GM18507 (cell line): ENCODE data around the gene GCHFR.
A peak's percentile ranks its signal among the peaks of the same experiment; 100 is the strongest.

Source experiments
- DNase-seq: peaks from one replicate; pipeline ENCODE4 v3.0.0; 2011; ENCODE audit warnings: low read depth; ENCODE audit not compliant: insufficient read length; ENCODE audit errors: extremely low spot score
- FAIRE-seq: peaks from 2 replicates; lab custom pipeline; 2011; peaks lifted over from hg19 to GRCh38; lab: Jason Lieb, UNC

GCHFR gene

DNA sequence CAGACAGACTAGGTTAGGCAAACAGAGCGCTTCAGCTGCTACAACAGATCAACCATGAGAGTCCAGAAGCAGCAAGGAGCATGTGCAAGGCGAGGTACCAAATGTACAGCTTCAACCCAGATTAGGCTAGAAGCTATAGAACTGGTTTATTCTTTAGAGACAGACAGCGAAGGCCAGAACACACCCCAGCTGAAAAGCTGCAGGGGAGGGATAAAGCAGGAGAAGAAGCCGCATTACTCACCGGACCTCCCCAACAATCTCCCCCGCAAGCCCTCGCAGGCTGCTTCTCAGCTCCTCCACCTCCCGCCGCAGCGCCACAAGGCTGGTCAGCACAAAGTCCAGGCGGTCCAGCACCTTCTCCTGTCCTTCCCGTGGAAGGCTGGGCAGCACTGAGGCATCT is 12.1 kb upstream of the GCHFR start:
- DNase-seq (no peak), FAIRE-seq (no peak)

- FAIRE-seq (no peak), DNase-seq (no peak)
Measured at GRCh38 chr15:40754574-40754882, 9.3 kb upstream of the GCHFR start.

- peak; percentile 96 for DNase-seq
- FAIRE-seq = peak; percentile 89
Measured at GRCh38 chr15:40754883-40755811, 8.7 kb upstream of the GCHFR start, which contains the start of gene RMDN3. Gene RMDN3 (minus strand): TSS chr15:40755254. CDS start chr15:40754783, 471 bp downstream.

- no peak for DNase-seq
- FAIRE-seq = no peak
Measured at GRCh38 chr15:40755812-40756208, 8.1 kb upstream of the GCHFR start.

GRCh38 chr15:40756938-40757337 is 6.9 kb upstream of the GCHFR start:
- DNase-seq = no peak
- no peak for FAIRE-seq

DNA sequence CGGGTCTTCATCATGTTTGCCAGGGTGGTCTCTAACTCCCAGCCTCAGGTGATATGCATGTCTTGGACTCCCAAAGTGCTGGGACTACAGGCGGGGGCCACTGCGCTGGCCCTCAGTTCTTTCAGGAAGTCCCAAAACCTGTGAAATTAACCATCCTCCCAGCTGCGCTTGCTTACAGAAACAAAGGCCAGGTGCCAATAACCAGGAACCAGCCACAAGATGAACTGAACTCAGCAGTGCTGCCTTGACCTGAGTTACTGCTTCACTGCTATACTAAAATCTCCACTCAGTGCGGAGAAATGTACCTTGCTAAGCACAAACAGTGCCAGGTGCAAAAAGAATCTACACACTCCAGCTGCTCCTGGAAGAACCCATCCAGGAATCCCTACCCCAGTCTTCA is 3.9 kb upstream of the GCHFR start:
- no peak for FAIRE-seq
- DNase-seq = no peak

DNA sequence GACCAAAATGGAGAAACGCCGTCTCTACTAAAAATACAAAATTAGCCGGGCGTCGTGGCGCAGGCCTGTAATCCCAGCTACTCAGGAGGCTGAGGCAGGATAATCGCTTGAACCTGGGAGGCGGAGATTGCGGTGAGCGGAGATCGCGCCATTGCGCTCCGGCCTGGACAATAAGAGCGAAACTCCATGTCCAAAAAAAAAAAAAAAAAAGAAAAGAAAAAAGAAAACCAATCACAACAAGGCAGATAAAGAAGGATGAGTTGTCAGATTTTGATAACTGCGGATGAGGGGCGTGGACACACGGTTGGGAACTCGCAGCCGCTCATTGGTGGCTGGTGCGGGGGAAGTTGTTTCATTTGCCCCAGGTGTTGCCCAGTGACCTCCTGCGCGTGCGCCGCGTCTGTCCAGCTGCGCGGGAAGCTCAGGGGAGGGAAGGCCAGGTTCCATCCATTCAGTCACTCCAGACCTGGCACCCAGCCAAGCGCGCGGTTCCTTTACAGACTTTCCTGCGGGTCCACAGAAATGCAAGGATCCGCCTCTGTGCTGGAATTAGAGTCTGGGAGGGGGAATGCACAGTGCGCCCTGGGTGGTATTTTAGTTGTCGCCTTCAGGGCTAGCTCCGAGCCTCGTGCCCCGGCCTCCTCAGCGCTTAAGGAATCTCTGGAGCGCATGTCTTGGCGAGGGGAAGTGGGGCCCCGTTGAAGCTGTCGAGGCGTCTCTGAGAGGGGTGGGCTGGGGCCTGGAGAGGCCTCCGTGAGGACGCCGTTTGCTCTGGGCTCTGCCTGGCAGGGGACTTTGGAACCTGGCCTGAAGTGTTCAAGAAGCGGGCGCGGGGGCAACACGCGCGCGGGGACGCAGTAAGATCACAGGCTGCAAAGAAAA is 708 bp upstream of the GCHFR start:
- FAIRE-seq = no peak
- DNase-seq = peak; percentile 33

DNA sequence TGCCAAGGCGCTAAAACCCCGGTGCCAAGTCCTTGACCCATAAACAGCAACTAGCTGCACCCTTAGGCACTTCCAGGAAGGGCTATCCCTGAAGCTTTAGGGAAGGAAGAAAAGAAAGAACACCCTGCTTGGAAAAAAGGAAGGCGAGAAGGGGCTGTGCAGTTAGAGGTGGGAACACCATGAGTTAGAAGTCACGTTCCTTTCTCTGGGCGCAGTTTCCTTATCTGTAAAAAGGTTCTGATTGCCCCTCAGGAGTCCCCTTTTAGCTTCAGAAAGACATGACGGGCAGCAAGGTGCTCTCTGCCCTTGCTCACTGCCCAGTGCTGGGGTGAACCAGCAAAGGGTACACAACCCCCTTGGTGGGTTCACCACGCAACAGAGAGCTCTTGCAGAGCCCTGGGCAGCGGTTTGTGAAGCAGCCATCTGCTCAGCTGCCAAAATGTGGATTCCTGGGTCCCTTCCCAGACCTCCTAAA is 798 bp downstream of the GCHFR start:
- no peak for DNase-seq
- FAIRE-seq = no peak

- DNase-seq (no peak), FAIRE-seq (no peak)
Measured at GRCh38 chr15:40766194-40766815, 2.4 kb downstream of the GCHFR start.

DNA sequence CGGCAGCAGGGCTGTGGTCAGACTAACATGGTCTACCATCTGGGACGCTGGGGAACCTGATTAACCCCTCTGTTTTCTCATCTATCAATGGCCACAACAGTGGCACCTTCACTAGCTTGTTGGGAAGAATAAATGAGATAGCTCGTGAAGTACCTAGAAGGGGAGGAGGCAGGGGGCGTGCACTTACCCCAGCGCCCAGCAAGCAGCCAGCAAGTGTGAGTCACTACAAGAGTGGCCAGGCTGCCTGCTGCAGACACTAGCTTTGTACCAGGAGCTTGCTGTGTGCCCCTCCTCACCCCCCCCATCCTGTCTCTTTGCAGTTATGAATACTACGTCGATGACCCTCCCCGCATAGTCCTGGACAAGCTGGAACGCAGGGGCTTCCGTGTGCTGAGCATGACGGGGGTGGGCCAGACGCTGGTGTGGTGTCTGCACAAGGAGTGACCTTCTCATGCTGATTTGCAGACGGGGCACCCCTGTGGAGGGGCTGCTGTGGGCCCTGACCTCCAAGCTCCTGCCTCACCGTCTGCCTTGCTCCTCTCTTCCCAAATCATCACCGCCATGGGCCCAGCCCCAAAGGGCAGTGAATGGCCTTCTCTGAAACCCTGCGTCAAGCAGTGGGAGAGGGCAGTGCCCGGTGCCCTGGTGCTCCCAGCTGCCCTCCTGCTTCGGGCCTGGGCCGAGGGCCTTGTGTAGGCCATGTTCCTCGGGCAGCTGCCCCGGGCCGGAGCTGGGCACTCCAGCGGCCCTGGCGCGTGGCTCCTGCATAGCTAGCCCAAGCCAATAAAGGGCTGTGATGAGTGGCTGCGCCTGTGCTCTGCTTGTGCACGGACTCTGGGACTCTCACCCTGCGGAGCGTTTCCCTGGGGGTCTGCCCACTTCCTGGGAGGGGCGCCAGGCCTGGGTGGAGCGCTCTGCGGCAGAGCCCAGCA is 3.3 kb downstream of the GCHFR start:
- FAIRE-seq (no peak), DNase-seq (no peak)

GRCh38 chr15:40767838-40768500 is 4.1 kb downstream of the GCHFR start:
- FAIRE-seq (no peak), DNase-seq (no peak)

DNA sequence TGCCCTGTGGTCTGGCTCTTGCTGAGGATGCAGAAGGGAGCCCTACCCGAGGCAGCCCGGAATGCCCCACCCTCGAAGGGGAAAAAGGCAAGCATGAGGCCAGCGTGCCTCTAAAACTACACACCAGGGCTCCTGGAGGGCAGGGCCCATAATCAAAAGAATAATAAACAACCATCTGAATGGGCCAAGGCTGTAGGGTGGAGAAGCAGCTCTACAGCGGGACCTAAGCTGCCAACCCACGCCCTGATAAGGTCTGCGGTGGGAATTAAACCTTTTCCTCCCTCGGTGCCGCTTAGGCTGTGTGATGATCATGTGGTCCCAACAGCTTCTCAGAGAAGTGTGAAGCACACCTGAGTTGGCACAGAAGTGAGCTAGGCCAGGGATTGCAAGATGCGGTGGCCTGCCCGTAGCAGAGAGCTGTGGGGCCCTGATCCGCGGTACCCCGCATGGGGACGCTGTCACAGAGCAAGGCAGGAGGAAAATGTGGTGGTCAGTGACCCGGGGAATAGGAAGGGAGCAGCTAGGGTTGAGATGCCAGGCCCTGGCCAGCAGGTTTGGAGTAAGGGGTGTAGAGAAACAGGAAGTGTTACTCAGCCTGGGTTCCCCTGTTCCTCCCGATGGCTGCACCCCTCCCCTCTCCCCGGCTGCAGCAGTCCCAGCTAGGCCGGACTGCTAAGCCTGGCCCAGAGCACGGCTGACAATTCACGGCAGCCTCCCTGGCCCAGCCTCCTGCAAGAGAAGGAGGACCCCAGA is 4.8 kb downstream of the GCHFR start:
- FAIRE-seq (no peak), DNase-seq (no peak)

DNA sequence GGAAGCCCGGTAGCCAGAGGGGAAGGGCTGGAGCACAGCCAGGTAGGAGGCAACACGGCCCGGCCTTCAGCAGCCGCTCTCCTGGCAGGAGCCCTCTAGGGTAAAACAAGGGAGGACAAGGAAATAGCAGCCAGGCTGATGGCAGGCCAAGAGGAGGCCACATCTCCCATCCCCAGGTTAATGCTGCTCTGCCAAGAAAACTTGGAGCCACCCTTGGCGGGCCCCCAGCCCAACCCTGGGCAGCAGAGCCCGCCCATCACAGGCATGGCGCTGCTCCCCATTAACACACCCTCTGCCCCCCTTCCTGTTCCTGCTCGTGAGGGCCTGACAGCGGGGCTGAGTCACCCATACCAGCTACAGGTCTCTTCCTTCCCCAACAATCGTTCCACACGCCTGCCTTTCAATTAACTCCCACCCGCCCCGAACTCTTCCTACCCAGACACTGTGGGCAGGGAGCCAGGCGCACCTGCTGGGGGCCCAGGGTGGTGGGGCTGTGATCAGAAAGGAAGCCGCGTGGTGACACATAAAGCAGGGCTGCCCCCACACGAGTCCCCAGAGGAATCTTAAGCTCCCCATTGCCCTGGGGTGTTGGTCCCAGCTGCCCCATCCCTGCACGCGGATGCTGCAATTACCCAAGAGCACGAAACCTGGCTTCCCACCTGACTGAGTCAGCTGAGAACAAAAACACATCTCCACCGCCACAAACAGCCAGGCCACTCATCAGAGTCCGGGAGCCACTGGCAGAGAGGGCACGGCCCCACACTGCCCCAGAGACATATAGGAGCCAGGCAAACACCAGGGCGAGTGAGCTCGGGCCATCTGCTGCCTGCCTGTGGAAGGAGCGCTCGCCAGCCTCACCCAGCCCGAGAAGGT is 5.6 kb downstream of the GCHFR start, which contains the start of gene C15orf62:
C15orf62 (plus strand) TSS at position 707 of the 873 bp plus-strand sequence. CDS start 516 bp downstream, outside the sequence.
- DNase-seq = peak; percentile 25
- peak; percentile 59 for FAIRE-seq

- FAIRE-seq (no peak), DNase-seq (no peak)
Measured at GRCh38 chr15:40770147-40770721, 6.4 kb downstream of the GCHFR start.

DNA sequence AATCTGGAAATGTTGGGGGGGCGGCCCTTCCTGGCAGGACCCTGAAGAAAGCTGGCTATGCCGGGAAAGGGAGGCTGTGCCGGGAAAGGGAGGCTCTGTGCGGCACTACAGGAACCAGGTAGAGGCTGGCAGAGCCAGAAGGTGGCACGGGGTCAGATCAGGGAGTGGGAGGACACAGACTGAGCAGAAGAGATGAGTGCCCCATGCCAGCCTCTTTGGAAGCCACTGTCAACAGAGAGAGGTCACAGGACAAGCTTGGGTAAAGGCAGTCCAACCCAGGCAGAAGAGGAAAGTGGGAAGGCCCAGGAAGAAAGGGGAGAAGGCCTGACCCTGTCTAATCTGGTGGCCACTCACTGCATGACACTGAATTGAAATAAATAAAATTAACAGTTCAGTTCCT is 7.4 kb downstream of the GCHFR start:
- DNase-seq (no peak), FAIRE-seq (no peak)

GRCh38 chr15:40772014-40772413 is 8.1 kb downstream of the GCHFR start:
- DNase-seq (no peak), FAIRE-seq (no peak)
